ENCODE results near the gene NCOA3. TPM values are rescaled to one million over a fixed set of nuclear protein-coding genes. Genes with fewer than 3 reads are reported as not detected.

NCOA3 gene
- total and polyA plus RNA-seq, 10 of the 15 experiments (the other 5 are each of a cell fraction or from before 2014, with no cell fraction given): 16.9 to 96.2 (median 73.6) TPM

GRCh38 chr20:47466704-47467459 lies 34.8 kb upstream of the NCOA3 start (continued):
- no peak for TF ChIP-seq CUX1 (IDR thresholded peaks at IDR 0.05; ENCODE audit: insufficient replicate concordance, low read depth, low read length)
- no peak for TF ChIP-seq NR2C1 (IDR thresholded peaks at IDR 0.05)
- TF ChIP-seq PRDM15 (CRISPR knock-in tag; IDR thresholded peaks at IDR 0.05): no peak
- TF ChIP-seq STAT1 (conservative IDR thresholded peaks at IDR 0.05): no peak
- TF ChIP-seq IRF5 (IDR thresholded peaks at IDR 0.05; ENCODE audit: borderline replicate concordance): no peak
- TF ChIP-seq SMARCA5 (IDR thresholded peaks at IDR 0.05): no peak
- TF ChIP-seq SUPT20H (IDR thresholded peaks at IDR 0.05; ENCODE audit: borderline replicate concordance, control insufficient read depth, low read depth, low read length): no peak
- TF ChIP-seq SREBF2 (IDR thresholded peaks at IDR 0.05; ENCODE audit: low read length): no peak
- no peak for TF ChIP-seq YY1 (IDR thresholded peaks at IDR 0.05; ENCODE audit: low read depth, low read length)
- TF ChIP-seq EZH2 (IDR thresholded peaks at IDR 0.05; ENCODE audit: borderline replicate concordance, control insufficient read depth, low read depth, low read length): no peak
- no peak for TF ChIP-seq YBX1 (IDR thresholded peaks at IDR 0.05)
- 0 out of 2 replicates have a peak, but pooled peaks have one; percentile 13 for TF ChIP-seq TCF3 (IDR thresholded peaks at IDR 0.05; ENCODE audit: borderline replicate concordance, insufficient read depth, low read depth, low read length)
- no peak for TF ChIP-seq FOXM1 (IDR thresholded peaks at IDR 0.05; ENCODE audit: low read depth, low read length)
- no peak for TF ChIP-seq BCLAF1 (IDR thresholded peaks at IDR 0.05)
- no peak for TF ChIP-seq NFIC (IDR thresholded peaks at IDR 0.05; ENCODE audit: low read depth, low read length)
- peak; percentile 76 for TF ChIP-seq EED (IDR thresholded peaks at IDR 0.05; ENCODE audit: low read depth)

All from GM12878 (cell line).